HEK293T (cell line): ENCODE results near the gene LDAF1.

Source experiments
- BHLHE40 ChIP-seq: fragments of 450-650 bp; IDR thresholded peaks from 2 replicates; pipeline ENCODE4 v1.6.1; 2016; ENCODE audit warnings: mild to moderate bottlenecking, moderate library complexity, borderline replicate concordance
- SP1 ChIP-seq: fragments of 450-650 bp; IDR thresholded peaks from 2 replicates; pipeline ENCODE4 v1.6.1; 2017
- SUZ12 ChIP-seq: fragments of 450-650 bp; IDR thresholded peaks from 2 replicates; pipeline ENCODE4 v1.6.1; 2016; ENCODE audit warnings: mild to moderate bottlenecking
- TARDBP ChIP-seq: fragments of 450-650 bp; IDR thresholded peaks from 2 replicates; pipeline ENCODE4 v1.6.1; 2016

- TF ChIP-seq TARDBP (no peak), SUZ12 (no peak), SP1 (no peak), BHLHE40 (no peak)
These were observed 4.2 kb downstream of the LDAF1 start for GRCh38 chr16:21162661-21163151.
